GM12878 (cell line): ENCODE data around the gene ADAP1. TPM values are rescaled to one million over a fixed set of nuclear protein-coding genes. Genes with fewer than 3 reads are reported as not detected.
A peak's percentile ranks its signal among the peaks of the same experiment; 100 is the strongest.

Experiments used
- ATAC-seq: fragments of 200-7000 bp; cut with Tn5 transposase; 3 replicates; pipeline ENCODE4 v1.9.1; 2020; ENCODE audit warnings: mild to moderate bottlenecking, moderate library complexity
- BruUV-seq: library from RNA; stranded (reverse); fragments of 400-500 nt; replicated peaks from 2 replicates; lab custom pipeline; 2021; lab: Mats Ljungman, UMichigan
- CTCF ChIA-PET: fragments of 300-600 bp; sonication (Branson Sonifier 250); formaldehyde crosslinking; extraction: SDS; loops from one replicate; lab custom pipeline; 2021; ENCODE audit warnings: inconsistent platforms; lab: Yijun Ruan, JAX
- POLR2A ChIA-PET: fragments of 350-600 bp; formaldehyde crosslinking; extraction: SDS; loops from one replicate; lab custom pipeline; 2021; ENCODE audit warnings: inconsistent platforms; lab: Charles Lee
- RAD21 ChIA-PET: fragments of 300-600 bp; sonication (Branson Sonifier 250); formaldehyde crosslinking; loops from one replicate; lab custom pipeline; 2023; ENCODE audit warnings: antibody characterized with exemption; ENCODE audit not compliant: unreplicated experiment; lab: Charles Lee
- SMC1A ChIA-PET: fragments of 300-600 bp; sonication (Branson Sonifier 250); formaldehyde crosslinking; loops from one replicate; lab custom pipeline; 2023; ENCODE audit not compliant: unreplicated experiment, uncharacterized antibody; lab: Charles Lee
- DNase-seq: peaks from one replicate; pipeline ENCODE4 v3.0.0-alpha.2; 2011; ENCODE audit warnings: low read depth, low spot score
- FAIRE-seq: peaks from 3 replicates; lab custom pipeline; 2011; peaks lifted over from hg19 to GRCh38; lab: Jason Lieb, UNC
- H2AFZ ChIP-seq: 2 replicates; pipeline ENCODE4 v1.6.0; 2011; ENCODE audit warnings: low read depth, low read length, control low read depth; ENCODE audit not compliant: control insufficient read depth
- H3K27ac ChIP-seq: 2 replicates; pipeline ENCODE4 v1.5.1; 2011; ENCODE audit warnings: control low read depth; ENCODE audit not compliant: control insufficient read depth, insufficient read depth
- H3K27me3 ChIP-seq, 2 experiments: replicated peaks in 1 of 2; 2 replicates each; pipeline versions ENCODE4 v1.6.0 to v1.6.1; 2011; ENCODE audit warnings: low read length in 1 of 2; ENCODE audit not compliant: control insufficient read depth in 2 of 2, insufficient read depth in 2 of 2
- H3K36me3 ChIP-seq, 2 experiments: 2 replicates each; pipeline ENCODE4 v1.5.1; 2011; ENCODE audit warnings: low read length in 1 of 2; ENCODE audit not compliant: control insufficient read depth in 2 of 2, insufficient read depth in 2 of 2
- H3K4me1 ChIP-seq: 2 replicates; pipeline ENCODE4 v1.6.1; 2011; ENCODE audit warnings: mild to moderate bottlenecking, low read length, moderate library complexity, mixed read lengths; ENCODE audit not compliant: control insufficient read depth, insufficient read depth
- H3K4me2 ChIP-seq: 2 replicates; pipeline ENCODE4 v1.6.0; 2011; ENCODE audit warnings: control low read depth; ENCODE audit not compliant: control insufficient read depth, insufficient read depth
- H3K4me3 ChIP-seq: fragments of 200-600 bp; sonication (generic); 2 replicates; pipeline ENCODE4 v1.5.1; 2016
- H3K79me2 ChIP-seq: 2 replicates; pipeline ENCODE4 v1.6.0; 2011; ENCODE audit warnings: low read length; ENCODE audit not compliant: control insufficient read depth, insufficient read depth
- H3K9ac ChIP-seq: 2 replicates; pipeline ENCODE4 v1.8.0; 2011; ENCODE audit warnings: low read length, control low read depth, mixed read lengths; ENCODE audit not compliant: control insufficient read depth, insufficient read depth
- H3K9me3 ChIP-seq: replicated peaks from 3 replicates; pipeline ENCODE4 v1.5.1; 2011; ENCODE audit warnings: mild to moderate bottlenecking, low read length; ENCODE audit not compliant: control insufficient read depth, insufficient read depth
- H4K20me1 ChIP-seq: 2 replicates; pipeline ENCODE4 v1.6.0; 2011; ENCODE audit not compliant: control insufficient read depth, insufficient read depth
- ATF2 ChIP-seq: IDR thresholded peaks from 2 replicates; pipeline ENCODE4 v1.6.1; 2012; ENCODE audit warnings: low read length, inconsistent platforms
- ATF3 ChIP-seq: IDR thresholded peaks from 2 replicates; pipeline ENCODE4 v1.6.1; 2011; ENCODE audit warnings: low read depth, mild to moderate bottlenecking, low read length, moderate library complexity, borderline replicate concordance; ENCODE audit errors: extremely low read depth
- FOXM1 ChIP-seq: IDR thresholded peaks from 2 replicates; pipeline ENCODE4 v1.6.1; 2012; ENCODE audit warnings: low read depth, mild to moderate bottlenecking, inconsistent platforms, low read length, moderate library complexity
- JUND ChIP-seq: IDR thresholded peaks from 2 replicates; pipeline ENCODE4 v1.6.1; 2012; ENCODE audit warnings: low read depth, mild to moderate bottlenecking, low read length, improper control_type of control experiment, moderate library complexity
- NRF1 ChIP-seq: conservative IDR thresholded peaks from 2 replicates; pipeline ENCODE4 v1.6.1; 2011; ENCODE audit warnings: mild to moderate bottlenecking, low read depth, low read length, improper control_type of control experiment
- POLR2AphosphoS5 ChIP-seq: IDR thresholded peaks from 2 replicates; pipeline ENCODE4 v1.6.1; 2011; ENCODE audit warnings: mild to moderate bottlenecking, low read length, inconsistent platforms
- TCF7 ChIP-seq: IDR thresholded peaks from 2 replicates; pipeline ENCODE4 v1.6.1; 2014; ENCODE audit warnings: antibody characterized with exemption, borderline replicate concordance
- ZBED1 ChIP-seq: IDR thresholded peaks from 2 replicates; pipeline ENCODE4 v1.6.1; 2016; ENCODE audit warnings: borderline replicate concordance
- ZNF384 ChIP-seq: IDR thresholded peaks from 2 replicates; pipeline ENCODE4 v1.6.1; 2012; ENCODE audit warnings: low read depth, mild to moderate bottlenecking, low read length, improper control_type of control experiment, borderline replicate concordance
- WGBS: methylation state at CpG from one replicate; pipeline ENCODE4 v1.1.6; 2016; ENCODE audit warnings: low lambda C conversion rate; ENCODE audit not compliant: insufficient replicate concordance, insufficient coverage; ENCODE audit errors: missing lambda C conversion rate; 5-methylcytosine and 5-hydroxymethylcytosine counted together
- in situ Hi-C: fragments of 300-500 bp; cut with MboI; formaldehyde crosslinking; loops from 9 replicates; pipeline ENCODE4 v1.14.3; 2018; ENCODE audit warnings: mixed read lengths
- intact Hi-C: fragments of 100-400 bp; cut with micrococcal nuclease; formaldehyde crosslinking; loops from one replicate; pipeline ENCODE4 v1.14.2; 2022; ENCODE audit not compliant: unreplicated experiment
- polyA plus RNA-seq, 11 experiments: library from polyadenylated mRNA; depleted of rRNA in 4 of 11; unstranded in 6 of 11; stranded (reverse) in 5 of 11; fragments of >200 nt; fragmentation: Nextera tagmentation in 4 of 11; fragmentation: Illumina TruSeq in 1 of 11; extraction: Ambion mirVana in 4 of 11; extraction: Trizol in 1 of 11; gene quantifications; 1 replicate in 1 of 11; 2 replicates in 10 of 11; pipeline versions ENCODE4 v1.2.1 to v1.2.3, GENCODE V29; 2011 to 2016; ENCODE audit warnings: inconsistent platforms in 2 of 11, missing spikeins in 2 of 11, low read depth in 1 of 11
- total RNA-seq, 4 experiments: library from RNA; depleted of rRNA in 3 of 4; stranded (reverse); fragments of >200 nt in 3 of 4; fragmentation: Illumina TruSeq in 1 of 4; extraction: Trizol in 1 of 4; gene quantifications; 2 replicates each; pipeline versions ENCODE4 v1.2.1 to v1.2.3, GENCODE V29; 2013 to 2021

The ADAP1 gene
- total and polyA plus RNA-seq, 10 of the 15 experiments (the other 5 are each of a cell fraction or from before 2014, with no cell fraction given) = 0.22 to 44.2 (median 22.0) TPM; not detected in 1

GRCh38 chr7:988963-989529 is 34.6 kb upstream of the ADAP1 start:
- POLR2A ChIA-PET = interaction anchor here (0.6 to 1.5 kb wide), 2 partner anchors 11 to 116 kb away, joined by 3 to 7 read pairs; no protein-coding TSS in a partner anchor
- Histone ChIP-seq H3K36me3 (no peaks in the 10 kb centered on the region), H3K4me3 (no peak overlapping the region), H3K4me1 (peaks cover 6% of the 10 kb centered on the region), H3K27me3 (no peaks in the 10 kb centered on the region; a peak in 1 of 4 replicates), H2AFZ (no peak overlapping the region), H3K9ac (no peak overlapping the region), H3K79me2 (no peaks in the 10 kb centered on the region), H3K4me2 (no peak overlapping the region), H3K27ac (no peak overlapping the region), H4K20me1 (no peaks in the 10 kb centered on the region), H3K9me3 (no peaks in the 10 kb centered on the region)
- DNase-seq (no peak), ATAC-seq (no peak), FAIRE-seq (no peak)
- intact Hi-C loops = no loop called here
- RAD21 ChIA-PET = interaction anchor here (0.7 to 1.6 kb wide), 7 partner anchors 11 to 79 kb away, joined by 3 to 16 read pairs (median 7); partner anchors contain the start of gene COX19
- BruUV-seq = no TSS peak
- in situ Hi-C loops = no loop called here
- 68% methylated on average over 10 of the region's 15 CpGs for WGBS
- SMC1A ChIA-PET = interaction anchor here (0.6 to 1.2 kb wide), 5 partner anchors 11 to 185 kb away, joined by 3 to 6 read pairs (median 3); partner anchors contain the start of gene COX19
- TF ChIP-seq ZNF384 (no peak), TCF7 (no peak), JUND (no peak)
- CTCF ChIA-PET = interaction anchor here (0.7 to 1.6 kb wide), 9 partner anchors 11 to 186 kb away, joined by 3 to 15 read pairs (median 4); no protein-coding TSS in a partner anchor

- ChIA-PET RAD21 (interaction anchor here (0.6 to 1.6 kb wide), 11 partner anchors 10 to 187 kb away, joined by 3 to 16 read pairs (median 3); partner anchors contain the start of gene COX19), SMC1A (interaction anchor here (0.6 to 1.2 kb wide), 7 partner anchors 10 to 186 kb away, joined by 3 to 6 read pairs (median 3); partner anchors contain the start of gene COX19), CTCF (interaction anchor here (0.6 to 1.6 kb wide), 13 partner anchors 10 to 189 kb away, joined by 3 to 15 read pairs (median 4); no protein-coding TSS in a partner anchor), POLR2A (interaction anchor here (1.5 kb wide), 1 partner anchor 10 kb away, joined by 7 read pairs; no protein-coding TSS in a partner anchor)
- Histone ChIP-seq H3K27me3 (no peaks in the 10 kb centered on the region; a peak in 2 of 4 replicates), H3K9me3 (no peaks in the 10 kb centered on the region), H3K4me3 (no peak overlapping the region), H3K9ac (no peak overlapping the region), H3K36me3 (no peaks in the 10 kb centered on the region), H3K79me2 (no peaks in the 10 kb centered on the region), H2AFZ (no peak overlapping the region), H4K20me1 (no peaks in the 10 kb centered on the region), H3K4me1 (peaks cover 5% of the 10 kb centered on the region), H3K27ac (no peak overlapping the region), H3K4me2 (no peak overlapping the region)
- intact Hi-C loops (no loop called here), in situ Hi-C loops (no loop called here)
- DNase-seq (no peak), FAIRE-seq (no peak), ATAC-seq (peak; percentile 34)
- WGBS = under 1% methylated on average over 17 of the region's 24 CpGs
- BruUV-seq = no TSS peak
- TF ChIP-seq FOXM1 = no peak
- no peak for TF ChIP-seq ATF2
- TF ChIP-seq NRF1 = no peak
- no peak for TF ChIP-seq POLR2AphosphoS5
- no peak for TF ChIP-seq ZBED1
- TF ChIP-seq ATF3 = no peak
These were observed 34.0 kb upstream of the ADAP1 start for GRCh38 chr7:988426-988911.
